ENCODE measurements around the gene SUDS3.

Gene SUDS3

GRCh38 chr12:118358612-118359540, 17.5 kb upstream of the SUDS3 start:
- Histone ChIP-seq H3K4me3 (ENCODE audit: low read depth, low read length) (no peak overlapping the region), H3K27me3 (ENCODE audit: control insufficient read depth, insufficient read depth, low read length) (no peaks in the 10 kb centered on the region), H3K9me3 (ENCODE audit: control insufficient read depth, insufficient read depth, low read length) (no peaks in the 10 kb centered on the region), H3K4me1 (ENCODE audit: control insufficient read depth, insufficient read depth, low read length) (no peaks in the 10 kb centered on the region), H3K9ac (ENCODE audit: low read depth, low read length) (no peak overlapping the region), H3K36me3 (ENCODE audit: control insufficient read depth, insufficient read depth, low read length) (no peaks in the 10 kb centered on the region)

- Histone ChIP-seq H3K4me3 (ENCODE audit: low read depth, low read length) (no peak overlapping the region), H3K36me3 (ENCODE audit: control insufficient read depth, insufficient read depth, low read length) (no peaks in the 10 kb centered on the region), H3K4me1 (ENCODE audit: control insufficient read depth, insufficient read depth, low read length) (no peaks in the 10 kb centered on the region), H3K27me3 (ENCODE audit: control insufficient read depth, insufficient read depth, low read length) (no peaks in the 10 kb centered on the region), H3K9me3 (ENCODE audit: control insufficient read depth, insufficient read depth, low read length) (no peaks in the 10 kb centered on the region), H3K9ac (ENCODE audit: low read depth, low read length) (no peak overlapping the region)
Observed at GRCh38 chr12:118359541-118359915, 16.8 kb upstream of the SUDS3 start.

- H3K4me1 ChIP-seq (ENCODE audit: control insufficient read depth, insufficient read depth, low read length) = no peaks in the 10 kb centered on the region
- H3K36me3 ChIP-seq (ENCODE audit: control insufficient read depth, insufficient read depth, low read length) = no peaks in the 10 kb centered on the region
- H3K4me3 ChIP-seq (ENCODE audit: low read depth, low read length) = no peak overlapping the region
- H3K9me3 ChIP-seq (ENCODE audit: control insufficient read depth, insufficient read depth, low read length) = no peaks in the 10 kb centered on the region
- no peak overlapping the region for H3K9ac ChIP-seq (ENCODE audit: low read depth, low read length)
- no peaks in the 10 kb centered on the region for H3K27me3 ChIP-seq (ENCODE audit: control insufficient read depth, insufficient read depth, low read length)
Observed at GRCh38 chr12:118361092-118361404, 15.3 kb upstream of the SUDS3 start.

DNA sequence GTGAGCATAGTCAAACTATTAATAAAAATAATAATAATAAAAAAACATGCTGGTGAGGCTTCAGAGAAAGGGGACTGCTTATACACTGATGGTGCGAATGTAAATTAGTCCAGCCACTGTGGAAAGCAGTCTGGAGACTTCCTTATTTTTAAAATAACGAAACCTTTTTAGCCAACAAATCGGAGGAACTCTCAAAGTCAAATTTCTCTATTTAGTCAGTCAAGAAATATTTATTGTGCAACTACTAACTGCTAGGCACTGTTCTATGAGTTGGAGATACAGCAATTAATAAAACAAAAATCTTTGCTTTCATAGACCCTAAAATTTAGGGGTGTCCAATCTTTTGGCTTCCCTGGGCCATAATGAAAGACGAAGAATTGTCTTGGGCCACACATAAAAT, 14.5 kb upstream of the SUDS3 start:
- no peaks in the 10 kb centered on the region for H3K9me3 ChIP-seq (ENCODE audit: control insufficient read depth, insufficient read depth, low read length)
- no peak overlapping the region for H3K4me3 ChIP-seq (ENCODE audit: low read depth, low read length)
- H3K4me1 ChIP-seq (ENCODE audit: control insufficient read depth, insufficient read depth, low read length) = peaks cover 3% of the 10 kb centered on the region
- H3K9ac ChIP-seq (ENCODE audit: low read depth, low read length) = no peak overlapping the region
- H3K36me3 ChIP-seq (ENCODE audit: control insufficient read depth, insufficient read depth, low read length) = no peaks in the 10 kb centered on the region
- H3K27me3 ChIP-seq (ENCODE audit: control insufficient read depth, insufficient read depth, low read length) = no peaks in the 10 kb centered on the region

DNA sequence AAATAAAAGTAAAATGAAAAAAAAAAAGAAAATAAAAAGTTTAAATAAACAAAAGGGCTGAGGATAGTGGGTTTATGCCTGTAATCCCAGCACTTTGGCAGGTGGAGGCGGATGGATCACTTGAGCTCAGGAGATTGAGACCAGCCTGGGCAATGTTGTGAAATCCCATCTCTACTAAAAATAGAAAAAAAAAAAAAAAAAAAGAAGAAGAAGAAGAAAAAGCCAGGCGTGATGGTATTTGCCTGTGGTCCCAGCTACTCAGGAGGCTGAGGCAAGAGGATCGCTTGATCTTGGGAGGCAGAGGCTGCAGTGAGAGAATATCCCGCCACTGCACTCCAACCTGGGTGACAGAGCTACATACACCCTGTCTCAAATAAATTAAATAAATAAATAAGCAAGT, 7.5 kb upstream of the SUDS3 start:
- Histone ChIP-seq H3K36me3 (ENCODE audit: control insufficient read depth, insufficient read depth, low read length) (no peaks in the 10 kb centered on the region), H3K9me3 (ENCODE audit: control insufficient read depth, insufficient read depth, low read length) (no peaks in the 10 kb centered on the region), H3K9ac (ENCODE audit: low read depth, low read length) (no peak overlapping the region), H3K27me3 (ENCODE audit: control insufficient read depth, insufficient read depth, low read length) (peaks cover 11% of the 10 kb centered on the region), H3K4me3 (ENCODE audit: low read depth, low read length) (no peak overlapping the region), H3K4me1 (ENCODE audit: control insufficient read depth, insufficient read depth, low read length) (peaks cover 17% of the 10 kb centered on the region)

GRCh38 chr12:118370601-118371000, 5.8 kb upstream of the SUDS3 start:
- H3K9me3 ChIP-seq (ENCODE audit: control insufficient read depth, insufficient read depth, low read length) = no peaks in the 10 kb centered on the region
- peak overlapping the region; percentile 78 for H3K4me3 ChIP-seq (ENCODE audit: low read depth, low read length)
- H3K36me3 ChIP-seq (ENCODE audit: control insufficient read depth, insufficient read depth, low read length) = no peaks in the 10 kb centered on the region
- peaks cover 11% of the 10 kb centered on the region for H3K27me3 ChIP-seq (ENCODE audit: control insufficient read depth, insufficient read depth, low read length)
- no peak overlapping the region for H3K9ac ChIP-seq (ENCODE audit: low read depth, low read length)
- peaks cover 20% of the 10 kb centered on the region for H3K4me1 ChIP-seq (ENCODE audit: control insufficient read depth, insufficient read depth, low read length)

DNA sequence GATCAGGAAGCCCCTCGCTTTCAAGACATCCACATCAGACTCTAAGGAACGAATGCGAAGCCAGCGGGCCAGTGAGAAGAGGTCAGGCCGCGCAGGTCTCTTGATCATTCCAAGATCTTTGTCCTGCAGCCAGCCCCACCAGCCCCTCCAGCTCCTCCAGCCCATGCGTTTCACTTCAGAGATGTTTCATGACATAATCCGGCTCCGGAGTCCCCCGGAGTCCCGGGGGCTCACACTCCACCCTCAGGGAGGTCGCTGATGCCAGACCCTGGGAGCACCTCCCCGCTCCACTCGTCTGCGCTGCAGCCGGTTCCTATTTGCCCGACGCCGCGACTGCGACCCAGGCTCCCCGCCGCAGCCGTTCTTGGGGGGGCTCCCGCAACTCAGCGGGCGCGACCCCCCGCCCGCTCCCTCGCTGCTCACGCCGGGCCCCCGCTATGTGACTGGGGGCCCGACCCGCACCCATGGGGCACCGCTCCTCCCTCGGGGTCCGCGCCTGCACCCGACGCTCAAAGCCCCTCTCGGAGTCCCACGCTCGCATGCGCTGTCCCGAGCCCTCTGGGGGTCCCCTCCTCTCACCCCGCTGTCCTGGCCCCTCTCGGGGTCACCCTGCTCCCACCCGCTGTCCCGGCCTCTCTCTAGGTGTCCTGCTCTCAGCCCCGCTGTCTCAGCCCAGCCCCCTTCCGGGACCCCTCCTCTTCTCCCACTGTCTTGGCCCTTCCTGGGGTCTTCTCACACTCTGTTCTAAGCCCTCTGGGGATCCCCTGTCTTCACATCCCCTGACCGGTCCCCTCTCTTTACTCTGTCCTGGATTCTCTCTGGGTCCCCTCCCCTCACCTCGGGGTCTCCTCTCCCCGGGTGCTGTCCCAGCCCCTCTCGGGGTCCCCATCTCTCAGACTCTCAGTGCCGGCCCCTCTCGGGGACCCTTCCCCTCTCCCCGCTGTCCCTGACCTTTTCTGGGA, 4.8 kb upstream of the SUDS3 start:
- H3K4me3 ChIP-seq (ENCODE audit: low read depth, low read length) = peak overlapping the region; percentile 78
- H3K9ac ChIP-seq (ENCODE audit: low read depth, low read length) = peak overlapping the region; percentile 54
- H3K9me3 ChIP-seq (ENCODE audit: control insufficient read depth, insufficient read depth, low read length) = no peaks in the 10 kb centered on the region
- H3K27me3 ChIP-seq (ENCODE audit: control insufficient read depth, insufficient read depth, low read length) = peaks cover 11% of the 10 kb centered on the region
- peaks cover 20% of the 10 kb centered on the region for H3K4me1 ChIP-seq (ENCODE audit: control insufficient read depth, insufficient read depth, low read length)
- H3K36me3 ChIP-seq (ENCODE audit: control insufficient read depth, insufficient read depth, low read length) = no peaks in the 10 kb centered on the region

DNA sequence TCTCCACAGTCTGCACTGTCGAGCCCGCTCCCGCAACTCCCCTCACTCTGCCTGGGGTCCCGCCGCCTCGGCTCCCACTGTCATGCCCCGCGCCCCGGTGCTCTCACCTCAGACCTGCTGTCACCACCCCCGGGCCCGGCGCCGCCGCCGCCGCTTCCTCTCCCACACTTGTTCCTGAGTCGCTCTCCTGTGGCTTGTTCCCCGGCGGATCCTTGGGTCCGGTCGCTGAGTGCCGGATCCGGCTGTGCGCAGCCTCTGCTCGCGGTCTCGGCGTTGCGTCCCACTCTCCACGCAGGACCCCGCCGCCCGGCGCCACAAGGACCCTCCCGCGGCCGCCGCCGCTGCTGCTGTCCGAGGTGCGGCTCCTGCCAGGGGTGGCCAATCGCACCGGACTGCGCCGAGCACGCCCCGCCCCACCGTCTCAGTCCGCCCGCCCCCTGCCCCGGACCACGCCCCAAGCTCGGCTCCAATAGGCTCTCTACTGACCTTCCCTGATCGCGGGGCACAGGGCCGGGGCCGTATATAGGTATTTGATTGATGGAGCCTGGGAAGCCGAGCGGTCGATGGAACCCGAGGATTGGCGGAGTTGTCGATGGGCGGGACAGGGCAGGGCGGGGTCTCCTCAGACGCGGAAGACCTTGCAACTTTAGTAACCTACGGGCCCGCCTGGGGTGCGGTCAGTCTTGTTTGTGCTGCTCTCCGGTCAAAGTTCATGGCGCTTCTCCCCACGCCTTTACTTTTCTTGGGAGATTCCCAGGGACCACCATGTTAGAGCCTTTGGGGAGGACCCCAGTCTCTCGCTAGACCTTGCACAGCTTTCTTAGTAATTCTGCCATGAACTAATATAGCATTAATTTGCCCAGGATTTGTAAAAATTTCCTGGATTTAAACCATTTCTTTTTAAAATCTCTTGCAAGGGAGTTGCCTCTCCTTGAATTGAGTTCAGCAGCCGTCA, 3.5 kb upstream of the SUDS3 start, which contains the start of gene TAOK3:
Gene TAOK3 (minus strand): TSS at position 367 of the 955 bp plus-strand sequence. CDS start 117,340 bp downstream, outside the sequence.
- peak within 1 kb of the TSS; percentile 54 for H3K9ac ChIP-seq (ENCODE audit: low read depth, low read length)
- H3K36me3 ChIP-seq (ENCODE audit: control insufficient read depth, insufficient read depth, low read length) = no peaks in the 10 kb centered on the region
- H3K9me3 ChIP-seq (ENCODE audit: control insufficient read depth, insufficient read depth, low read length) = no peaks in the 10 kb centered on the region
- H3K4me3 ChIP-seq (ENCODE audit: low read depth, low read length) = peak within 1 kb of the TSS; percentile 78
- peaks cover 11% of the 10 kb centered on the region for H3K27me3 ChIP-seq (ENCODE audit: control insufficient read depth, insufficient read depth, low read length)
- peaks cover 16% of the 10 kb centered on the region for H3K4me1 ChIP-seq (ENCODE audit: control insufficient read depth, insufficient read depth, low read length)

GRCh38 chr12:118373616-118374015, 2.7 kb upstream of the SUDS3 start:
- Histone ChIP-seq H3K4me3 (ENCODE audit: low read depth, low read length) (peak overlapping the region; percentile 68), H3K9me3 (ENCODE audit: control insufficient read depth, insufficient read depth, low read length) (no peaks in the 10 kb centered on the region), H3K36me3 (ENCODE audit: control insufficient read depth, insufficient read depth, low read length) (no peaks in the 10 kb centered on the region), H3K4me1 (ENCODE audit: control insufficient read depth, insufficient read depth, low read length) (peaks cover 16% of the 10 kb centered on the region), H3K27me3 (ENCODE audit: control insufficient read depth, insufficient read depth, low read length) (peaks cover 11% of the 10 kb centered on the region), H3K9ac (ENCODE audit: low read depth, low read length) (no peak overlapping the region)

- no peak overlapping the region for H3K9ac ChIP-seq (ENCODE audit: low read depth, low read length)
- no peak overlapping the region for H3K4me3 ChIP-seq (ENCODE audit: low read depth, low read length)
- peaks cover 11% of the 10 kb centered on the region for H3K27me3 ChIP-seq (ENCODE audit: control insufficient read depth, insufficient read depth, low read length)
- no peaks in the 10 kb centered on the region for H3K36me3 ChIP-seq (ENCODE audit: control insufficient read depth, insufficient read depth, low read length)
- H3K9me3 ChIP-seq (ENCODE audit: control insufficient read depth, insufficient read depth, low read length) = no peaks in the 10 kb centered on the region
- peaks cover 16% of the 10 kb centered on the region for H3K4me1 ChIP-seq (ENCODE audit: control insufficient read depth, insufficient read depth, low read length)
Observed at GRCh38 chr12:118374126-118374725, 2.1 kb upstream of the SUDS3 start.

Measured in iPS-15b (cell line).